ENCODE results near the gene CDYL. TPM values are rescaled to one million over a fixed set of nuclear protein-coding genes. Genes with fewer than 3 reads are reported as not detected.

CDYL gene
- total RNA-seq, 2 donors from 2014 or later: 24.0 to 29.6 TPM

DNA sequence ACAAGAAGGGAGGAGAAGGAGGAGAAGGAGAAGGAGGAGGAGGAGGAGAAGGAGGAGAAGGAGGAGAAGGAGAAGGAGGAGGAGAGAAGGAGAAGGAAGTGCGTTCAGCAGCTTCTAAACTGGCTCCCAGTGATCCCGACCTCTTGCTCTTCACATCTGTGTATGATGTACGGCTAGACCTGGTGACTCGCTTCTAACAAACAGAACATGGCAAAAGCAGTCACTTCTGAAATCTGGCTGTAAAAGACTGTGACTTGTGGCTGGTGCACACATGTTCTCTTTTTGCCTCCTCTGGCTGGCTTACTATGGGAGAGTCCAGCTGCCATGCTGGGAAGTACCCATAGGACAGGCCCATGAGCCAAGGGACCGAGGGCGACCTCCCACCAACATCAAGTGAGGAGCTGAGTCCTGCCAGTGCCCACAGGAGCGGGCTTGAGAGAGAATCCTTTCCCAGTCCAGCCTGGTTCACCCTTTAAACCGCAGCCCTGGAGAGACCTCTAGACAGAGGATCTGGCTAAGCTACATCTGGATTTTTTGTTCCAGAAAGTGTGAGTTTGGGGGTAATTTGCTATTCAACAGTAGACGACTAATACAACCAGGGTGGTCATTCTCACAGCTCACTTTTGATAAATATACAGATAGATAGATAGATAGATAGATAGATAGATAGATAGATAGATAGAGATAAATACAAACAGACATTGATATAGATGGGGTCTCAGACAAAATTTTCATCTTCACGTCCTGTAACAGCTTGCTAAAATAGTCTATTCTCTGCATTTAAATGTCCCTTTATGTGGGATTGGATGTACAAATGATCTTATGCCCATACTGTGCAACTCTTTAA lies 185.3 kb downstream of the CDYL start:
- Mint-ChIP-seq H3K36me3 (no peaks in the 10 kb centered on the region), H3K9me3 (no peaks in the 10 kb centered on the region), H3K27ac (no peak overlapping the region)
- no peak for DNase-seq (ENCODE audit: low spot score in 2 of 2)
- no peak for ATAC-seq

DNA sequence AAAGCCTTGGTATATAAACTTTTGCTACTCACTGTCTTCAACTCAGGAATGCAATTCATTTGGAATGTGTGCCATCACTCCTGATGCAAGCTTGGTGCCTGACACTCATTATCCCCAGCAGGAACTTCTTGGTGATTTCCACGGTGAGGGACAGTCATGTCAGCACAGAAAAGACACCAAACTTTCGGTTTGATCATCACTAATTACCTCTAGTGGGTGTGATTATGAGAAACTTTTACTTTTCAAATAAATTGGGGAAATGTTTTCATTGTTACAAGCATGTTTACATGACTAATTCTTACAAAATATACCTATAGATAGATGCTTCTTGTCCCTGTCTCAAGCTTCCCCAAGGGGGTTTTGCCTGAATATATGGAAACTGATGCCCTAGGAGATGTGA lies 186.7 kb downstream of the CDYL start:
- ATAC-seq (no peak), DNase-seq (ENCODE audit: low spot score in 2 of 2) (no peak)
- Mint-ChIP-seq H3K36me3 (no peaks in the 10 kb centered on the region), H3K27ac (no peak overlapping the region), H3K9me3 (no peaks in the 10 kb centered on the region)

DNA sequence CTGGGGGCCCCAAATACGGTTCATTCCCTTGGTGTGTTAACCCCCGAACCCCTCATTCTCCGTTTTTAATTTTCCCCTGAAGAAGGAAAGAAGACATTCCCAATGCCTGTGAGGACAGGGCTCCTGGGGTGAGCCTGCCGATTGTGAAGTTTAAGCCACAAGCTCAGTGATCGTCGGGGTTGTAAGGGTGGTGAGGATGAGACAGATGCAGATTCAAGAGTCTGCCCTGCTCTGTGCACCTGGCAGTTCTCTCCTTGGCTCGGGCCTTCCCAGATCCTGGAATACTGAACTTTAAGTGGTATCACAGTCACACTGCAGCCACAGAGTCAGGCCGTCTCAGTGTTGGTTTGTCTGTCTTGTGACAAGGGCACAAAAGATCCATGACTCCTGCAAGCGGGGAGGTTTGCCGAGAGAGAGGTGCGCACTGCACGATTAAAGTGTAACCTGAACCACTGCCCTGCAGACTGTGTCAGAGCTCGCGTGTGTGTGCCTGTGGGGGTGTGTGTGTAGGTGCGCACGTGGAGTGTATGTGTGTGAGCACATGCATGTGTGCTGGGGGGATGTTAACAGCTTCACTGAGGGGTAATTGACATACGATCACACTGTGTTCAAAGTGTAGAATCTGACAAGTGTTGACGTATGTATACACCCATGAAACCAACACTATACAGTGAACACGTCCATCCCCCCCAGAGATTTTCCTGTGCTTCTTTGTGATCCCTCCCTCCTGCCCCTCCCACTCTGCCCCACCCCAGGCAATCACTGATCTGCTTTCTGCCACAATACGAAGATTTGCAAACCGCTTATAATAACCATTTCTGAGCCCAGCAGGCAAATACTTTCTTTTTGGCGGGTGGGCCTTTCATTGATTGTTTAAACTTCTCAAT lies 188.7 kb downstream of the CDYL start:
- ATAC-seq: no peak

GRCh38 chr6:4965562-4966389 lies 189.6 kb downstream of the CDYL start:
- no peak for ATAC-seq
- no peaks in the 10 kb centered on the region for H3K36me3 Mint-ChIP-seq
- H3K27ac Mint-ChIP-seq: no peak overlapping the region

More for the DNA sequence above, 188.7 kb downstream of the CDYL start:
- Mint-ChIP-seq H3K9me3 (no peaks in the 10 kb centered on the region), H3K27ac (no peak overlapping the region), H3K36me3 (no peaks in the 10 kb centered on the region)
- no peak for DNase-seq (ENCODE audit: low spot score in 2 of 2)

DNA sequence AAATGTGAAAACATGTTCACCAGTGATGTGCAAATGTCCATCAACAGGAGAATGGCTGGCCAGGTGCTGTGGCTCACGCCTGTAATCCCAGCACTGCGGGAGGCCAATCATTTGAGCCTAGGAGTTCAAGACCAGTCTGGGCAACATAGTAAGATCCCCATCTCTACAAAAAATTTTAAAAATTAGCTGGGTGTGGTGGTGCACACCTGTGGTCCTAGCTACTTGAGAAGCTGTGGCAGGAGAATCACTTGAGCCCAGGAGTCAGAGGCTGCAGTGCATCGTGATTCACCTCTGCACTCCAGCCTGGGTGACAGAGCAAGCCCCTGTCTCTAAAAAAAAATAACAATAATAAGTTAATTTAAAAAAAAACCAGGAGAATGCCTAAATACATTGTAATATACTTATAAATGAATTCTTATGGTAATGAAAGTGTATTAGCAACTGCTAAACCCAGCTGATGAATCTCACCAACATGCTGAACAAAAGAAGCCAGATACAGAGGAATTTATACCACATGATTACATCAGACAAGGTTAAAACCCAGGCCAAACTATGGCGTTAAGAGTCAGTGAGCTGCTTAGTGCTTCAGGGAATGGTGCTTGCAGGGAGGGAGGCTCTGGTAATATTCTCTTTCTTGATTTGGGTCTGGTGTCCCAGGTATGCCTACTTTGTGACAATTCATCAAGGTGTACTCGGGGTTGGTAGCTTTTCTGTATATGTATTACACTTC lies 191.3 kb downstream of the CDYL start:
- ATAC-seq: no peak
- DNase-seq (ENCODE audit: low spot score in 2 of 2): no peak
- H3K27ac Mint-ChIP-seq: no peak overlapping the region
- no peaks in the 10 kb centered on the region for H3K9me3 Mint-ChIP-seq
- no peaks in the 10 kb centered on the region for H3K36me3 Mint-ChIP-seq

More at GRCh38 chr6:4965562-4966389, 189.6 kb downstream of the CDYL start:
- no peaks in the 10 kb centered on the region for H3K9me3 Mint-ChIP-seq
- DNase-seq (ENCODE audit: low spot score in 2 of 2): no peak

- DNase-seq (ENCODE audit: low spot score in 2 of 2) (no peak), ATAC-seq (no peak)
- no peak overlapping the region for H3K27ac Mint-ChIP-seq
- H3K9me3 Mint-ChIP-seq: no peaks in the 10 kb centered on the region
- H3K36me3 Mint-ChIP-seq: no peaks in the 10 kb centered on the region
These were observed 193.5 kb downstream of the CDYL start for GRCh38 chr6:4969609-4970285.

- ATAC-seq: no peak
- no peaks in the 10 kb centered on the region for H3K36me3 Mint-ChIP-seq
- no peak overlapping the region for H3K27ac Mint-ChIP-seq
- H3K9me3 Mint-ChIP-seq: peaks cover 0 to 4% of the 10 kb centered on the region in 2 donors
- DNase-seq (ENCODE audit: low spot score in 2 of 2): no peak
These were observed 194.7 kb downstream of the CDYL start for GRCh38 chr6:4970739-4971395.

DNA sequence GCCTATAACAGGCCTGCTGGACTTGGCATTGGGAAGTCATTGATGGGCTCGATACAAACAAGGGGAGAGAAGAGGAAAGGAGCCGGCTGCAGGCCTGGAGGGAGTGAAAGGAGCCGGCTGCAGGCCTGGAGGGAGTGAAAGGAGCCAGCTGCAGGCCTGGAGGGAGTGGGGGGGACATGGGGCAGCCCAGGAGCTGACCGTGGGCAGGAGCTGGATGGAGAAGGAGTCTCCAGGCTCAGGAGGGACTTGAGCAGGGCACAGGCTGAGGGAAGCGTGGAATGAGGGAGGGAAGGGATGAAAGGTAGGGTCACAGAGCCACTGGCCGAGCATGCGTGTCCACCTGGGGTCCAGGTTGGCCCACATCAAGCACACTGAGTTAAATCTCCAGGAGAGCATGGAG lies 195.6 kb downstream of the CDYL start:
- Mint-ChIP-seq H3K27ac (no peak overlapping the region), H3K9me3 (peaks cover 6 to 12% of the 10 kb centered on the region in 2 donors), H3K36me3 (peaks cover 6 to 7% of the 10 kb centered on the region in 2 donors)
- no peak for ATAC-seq
- DNase-seq (ENCODE audit: low spot score in 2 of 2): no peak

GRCh38 chr6:4972438-4972837 lies 196.2 kb downstream of the CDYL start:
- Mint-ChIP-seq H3K9me3 (peaks cover 9 to 15% of the 10 kb centered on the region in 2 donors), H3K27ac (no peak overlapping the region), H3K36me3 (peaks cover 9 to 10% of the 10 kb centered on the region in 2 donors)
- DNase-seq (ENCODE audit: low spot score in 2 of 2) (no peak), ATAC-seq (no peak)

DNA sequence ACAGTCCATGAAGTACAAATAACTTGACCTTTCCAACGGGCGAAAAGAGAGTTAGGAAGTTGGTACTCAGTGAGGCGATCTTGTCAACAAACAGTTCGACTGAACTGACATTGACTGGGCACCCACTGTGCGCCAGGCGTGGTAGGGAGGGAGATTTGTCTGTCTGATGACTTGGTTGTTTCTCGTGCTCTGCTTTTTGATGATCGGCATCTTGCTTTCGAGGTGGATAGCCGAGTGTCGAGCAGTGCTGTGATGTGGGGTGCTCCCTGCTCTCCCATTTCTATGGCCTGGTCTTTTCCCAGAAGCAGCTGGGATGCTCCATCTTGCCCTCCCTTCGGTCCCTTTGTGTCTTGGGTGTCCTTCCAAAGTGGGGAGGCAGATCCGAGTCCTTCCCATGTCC lies 197.2 kb downstream of the CDYL start:
- DNase-seq (ENCODE audit: low spot score in 2 of 2) (no peak), ATAC-seq (no peak)
- H3K27ac Mint-ChIP-seq: no peak overlapping the region
- peaks cover 9 to 21% of the 10 kb centered on the region in 2 donors for H3K9me3 Mint-ChIP-seq
- peaks cover 9 to 10% of the 10 kb centered on the region in 2 donors for H3K36me3 Mint-ChIP-seq

DNA sequence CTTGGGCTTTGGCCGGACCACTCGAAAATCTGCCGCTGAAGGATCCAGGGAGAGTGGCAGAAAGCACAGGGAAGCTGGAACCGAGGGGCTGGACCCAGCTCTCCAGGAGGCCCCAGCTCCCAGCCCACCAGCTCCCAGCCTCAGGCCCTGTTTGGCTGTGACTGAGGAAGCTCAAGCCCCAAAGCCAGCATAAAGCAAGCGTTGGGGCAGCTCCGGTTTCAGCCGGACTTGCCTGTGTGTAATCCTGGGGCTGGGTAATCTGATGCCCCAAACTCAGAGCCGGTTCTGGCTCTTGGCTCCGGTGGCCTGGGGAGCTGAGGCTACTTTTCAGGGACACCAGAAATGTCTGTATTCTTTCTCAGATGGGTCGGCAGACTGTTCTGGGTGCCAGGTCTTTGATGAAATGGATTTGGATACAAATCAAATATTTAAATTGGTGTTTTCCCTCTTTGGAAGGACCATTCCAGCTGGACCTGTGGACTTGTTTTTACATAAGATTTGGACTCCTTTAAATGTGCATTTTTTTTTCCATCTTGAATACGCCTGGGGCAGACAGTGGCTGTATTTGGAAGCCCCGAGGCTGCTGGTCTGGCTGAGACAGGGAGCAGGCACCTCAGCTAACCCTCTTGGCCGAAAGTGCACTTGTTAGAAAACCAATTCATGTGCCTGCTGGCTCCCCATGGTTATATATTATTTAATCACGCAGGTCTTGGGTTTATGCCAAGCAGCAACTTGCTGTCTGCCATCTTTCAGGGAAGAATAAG lies 198.0 kb downstream of the CDYL start:
- no peak overlapping the region for H3K27ac Mint-ChIP-seq
- peaks cover 13 to 21% of the 10 kb centered on the region in 2 donors for H3K9me3 Mint-ChIP-seq
- H3K36me3 Mint-ChIP-seq: peaks cover 9 to 18% of the 10 kb centered on the region in 2 donors
- no peak for DNase-seq (ENCODE audit: low spot score in 2 of 2)
- ATAC-seq: no peak

GRCh38 chr6:4974962-4975361 lies 198.8 kb downstream of the CDYL start:
- DNase-seq (ENCODE audit: low spot score in 2 of 2) (no peak), ATAC-seq (no peak)
- no peak overlapping the region for H3K27ac Mint-ChIP-seq
- peaks cover 18 to 25% of the 10 kb centered on the region in 2 donors for H3K9me3 Mint-ChIP-seq
- H3K36me3 Mint-ChIP-seq: peaks cover 9 to 25% of the 10 kb centered on the region in 2 donors

DNA sequence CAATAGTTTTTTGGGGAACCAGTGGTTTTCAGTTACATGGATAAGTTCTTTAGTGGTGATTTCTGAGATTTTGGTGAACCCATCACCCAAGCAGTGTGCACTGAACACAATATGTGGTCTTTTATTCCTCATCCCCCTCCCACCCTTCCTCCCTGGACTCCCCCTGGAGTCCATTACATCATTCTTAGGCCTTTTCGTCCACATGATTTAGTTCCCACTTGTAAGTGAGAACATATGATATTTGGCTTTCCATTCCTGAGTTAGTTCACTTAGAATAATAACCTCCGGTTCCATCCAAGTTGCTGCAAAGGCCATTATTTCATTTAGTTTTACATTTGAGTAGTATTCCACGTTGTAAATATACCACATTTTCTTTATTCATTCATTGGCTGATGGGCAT lies 199.3 kb downstream of the CDYL start:
- Mint-ChIP-seq H3K36me3 (peaks cover 12 to 29% of the 10 kb centered on the region in 2 donors), H3K9me3 (peaks cover 21 to 28% of the 10 kb centered on the region in 2 donors), H3K27ac (no peak overlapping the region)
- DNase-seq (ENCODE audit: low spot score in 2 of 2) (no peak), ATAC-seq (no peak)

DNA sequence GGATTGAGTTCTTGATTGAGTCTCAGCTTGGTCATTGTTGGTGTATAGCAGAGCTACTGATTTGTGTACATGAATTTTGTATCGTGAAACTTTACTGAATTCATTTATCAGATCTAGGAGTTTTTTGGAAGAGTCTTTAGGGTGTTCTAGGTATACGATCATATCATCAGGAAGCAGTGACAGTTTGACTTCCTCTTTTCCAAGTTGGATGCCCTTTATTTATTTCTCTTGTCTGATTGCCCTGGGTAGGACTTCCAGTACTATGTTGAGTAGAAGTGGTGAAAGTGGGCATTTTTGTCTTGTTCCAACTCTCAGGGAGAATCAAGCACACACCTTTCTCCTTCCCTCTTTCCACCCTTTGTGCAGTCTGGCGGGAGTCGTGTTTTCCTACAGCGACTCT lies 201.3 kb downstream of the CDYL start:
- peaks cover 21 to 29% of the 10 kb centered on the region in 2 donors for H3K9me3 Mint-ChIP-seq
- H3K27ac Mint-ChIP-seq: no peak overlapping the region
- H3K36me3 Mint-ChIP-seq: peaks cover 14 to 30% of the 10 kb centered on the region in 2 donors
- no peak for ATAC-seq
- no peak for DNase-seq (ENCODE audit: low spot score in 2 of 2)

All from activated naive CD4-positive, alpha-beta T cell treated with anti-CD3 and anti-CD28 coated beads, Interleukin-2, amount 50 U/mL, for 72 hours (primary cell).